ENCODE results near the gene PCBD2. TPM values are rescaled to one million over a fixed set of nuclear protein-coding genes. Genes with fewer than 3 reads are reported as not detected.
"Not testable (repeated sequence)": the region's sequence is repeated elsewhere in the genome, so short reads cannot be mapped to it uniquely, and the experiment has no call there.

PCBD2 gene
- total RNA-seq, result 10 to 100 TPM in 1 of 2 donors, 1 to 10 TPM in 1; 7.8 to 11.2 TPM

GRCh38 chr5:134904610-134905245, at the start of gene PCBD2:
Gene PCBD2 (plus strand): TSS chr5:134905131. CDS start chr5:134905140, 9 bp downstream.
- H3K27ac Mint-ChIP-seq, result peak within 1 kb of the TSS; percentile 99
- ATAC-seq (replicated peaks), result peak; percentile 92
- no peaks in the 10 kb centered on the region for H3K9me3 Mint-ChIP-seq
- H3K4me3 Mint-ChIP-seq, result peak within 1 kb of the TSS; percentile 96
- peaks cover 13% of the 10 kb centered on the region for H3K36me3 Mint-ChIP-seq (ENCODE audit: low read depth)
- no peaks in the 10 kb centered on the region for H3K4me1 Mint-ChIP-seq
- H3K27me3 Mint-ChIP-seq, result no peaks in the 10 kb centered on the region

- H3K36me3 Mint-ChIP-seq (ENCODE audit: low read depth), result peaks cover 93% of the 10 kb centered on the region
- not testable (repeated sequence) for H3K27me3 Mint-ChIP-seq; H3K4me1 Mint-ChIP-seq; H3K9me3 Mint-ChIP-seq; H3K4me3 Mint-ChIP-seq; H3K27ac Mint-ChIP-seq; ATAC-seq (replicated peaks)
Observed at GRCh38 chr5:134856465-134856864, 48.5 kb upstream of the PCBD2 start.

DNA sequence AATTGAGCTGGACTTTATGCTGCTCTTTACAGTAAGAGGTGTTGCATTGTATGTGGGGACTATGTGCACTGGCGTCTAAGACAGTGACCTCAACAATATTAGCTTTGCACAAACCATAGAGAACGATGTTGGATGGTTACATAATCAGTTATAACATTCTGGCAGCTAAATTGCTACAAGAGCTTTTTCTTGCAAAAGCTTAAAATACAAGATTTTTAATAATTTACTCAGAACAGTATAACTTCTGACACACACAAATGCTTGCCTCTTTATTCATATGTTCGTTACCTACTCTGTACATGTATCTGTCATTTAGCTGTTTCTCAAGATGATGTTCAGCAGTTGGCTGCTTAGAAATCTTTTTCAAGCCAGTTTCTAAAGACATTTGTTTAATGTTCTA, 47.5 kb upstream of the PCBD2 start:
- H3K27me3 Mint-ChIP-seq, result no peaks in the 10 kb centered on the region
- peaks cover 6% of the 10 kb centered on the region for H3K4me1 Mint-ChIP-seq
- H3K36me3 Mint-ChIP-seq (ENCODE audit: low read depth), result peaks cover 87% of the 10 kb centered on the region
- H3K27ac Mint-ChIP-seq, result peak overlapping the region; percentile 83
- ATAC-seq (replicated peaks), result no peak
- H3K9me3 Mint-ChIP-seq, result no peaks in the 10 kb centered on the region
- no peak overlapping the region for H3K4me3 Mint-ChIP-seq

DNA sequence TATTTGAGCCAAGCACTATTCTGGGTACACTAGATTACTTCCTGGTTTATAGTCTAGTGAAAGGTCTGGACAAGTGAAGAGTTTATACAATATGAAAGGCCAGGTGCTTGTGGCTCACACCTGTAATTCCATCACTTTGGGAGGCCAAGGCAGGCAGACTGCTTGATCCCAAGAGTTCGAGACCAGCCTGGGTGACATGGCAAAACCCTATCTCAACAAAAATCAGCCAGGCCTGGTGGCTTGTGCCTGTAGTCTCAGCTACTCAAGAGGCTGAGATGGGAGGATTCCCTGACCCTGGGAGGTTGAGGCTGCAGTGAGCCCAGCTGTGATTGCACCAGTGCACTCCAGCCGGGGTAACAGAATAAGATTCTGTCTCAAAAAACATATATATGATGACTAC, 40.2 kb upstream of the PCBD2 start:
- Mint-ChIP-seq H3K27me3 (no peaks in the 10 kb centered on the region), H3K4me3 (no peak overlapping the region), H3K27ac (no peak overlapping the region), H3K36me3 (ENCODE audit: low read depth) (peaks cover 26% of the 10 kb centered on the region), H3K4me1 (no peaks in the 10 kb centered on the region), H3K9me3 (no peaks in the 10 kb centered on the region)
- ATAC-seq (replicated peaks), result no peak

GRCh38 chr5:134873494-134873893, 31.4 kb upstream of the PCBD2 start:
- Mint-ChIP-seq H3K27me3 (no peaks in the 10 kb centered on the region), H3K27ac (peak overlapping the region; percentile 95), H3K9me3 (no peaks in the 10 kb centered on the region), H3K4me1 (peaks cover 23% of the 10 kb centered on the region), H3K4me3 (peak overlapping the region; percentile 99), H3K36me3 (ENCODE audit: low read depth) (peaks cover 11% of the 10 kb centered on the region)
- peak; percentile 16 for ATAC-seq (replicated peaks)

GRCh38 chr5:134873987-134874830, 30.7 kb upstream of the PCBD2 start, which contains the start of gene TXNDC15:
Gene TXNDC15 (plus strand): TSS chr5:134874371. CDS start chr5:134874428, 57 bp downstream.
- peaks cover 12% of the 10 kb centered on the region for H3K36me3 Mint-ChIP-seq (ENCODE audit: low read depth)
- no peaks in the 10 kb centered on the region for H3K27me3 Mint-ChIP-seq
- peak; percentile 89 for ATAC-seq (replicated peaks)
- peaks cover 23% of the 10 kb centered on the region for H3K4me1 Mint-ChIP-seq
- H3K27ac Mint-ChIP-seq, result peak within 1 kb of the TSS; percentile 95
- H3K9me3 Mint-ChIP-seq, result no peaks in the 10 kb centered on the region
- H3K4me3 Mint-ChIP-seq, result peak within 1 kb of the TSS; percentile 99

DNA sequence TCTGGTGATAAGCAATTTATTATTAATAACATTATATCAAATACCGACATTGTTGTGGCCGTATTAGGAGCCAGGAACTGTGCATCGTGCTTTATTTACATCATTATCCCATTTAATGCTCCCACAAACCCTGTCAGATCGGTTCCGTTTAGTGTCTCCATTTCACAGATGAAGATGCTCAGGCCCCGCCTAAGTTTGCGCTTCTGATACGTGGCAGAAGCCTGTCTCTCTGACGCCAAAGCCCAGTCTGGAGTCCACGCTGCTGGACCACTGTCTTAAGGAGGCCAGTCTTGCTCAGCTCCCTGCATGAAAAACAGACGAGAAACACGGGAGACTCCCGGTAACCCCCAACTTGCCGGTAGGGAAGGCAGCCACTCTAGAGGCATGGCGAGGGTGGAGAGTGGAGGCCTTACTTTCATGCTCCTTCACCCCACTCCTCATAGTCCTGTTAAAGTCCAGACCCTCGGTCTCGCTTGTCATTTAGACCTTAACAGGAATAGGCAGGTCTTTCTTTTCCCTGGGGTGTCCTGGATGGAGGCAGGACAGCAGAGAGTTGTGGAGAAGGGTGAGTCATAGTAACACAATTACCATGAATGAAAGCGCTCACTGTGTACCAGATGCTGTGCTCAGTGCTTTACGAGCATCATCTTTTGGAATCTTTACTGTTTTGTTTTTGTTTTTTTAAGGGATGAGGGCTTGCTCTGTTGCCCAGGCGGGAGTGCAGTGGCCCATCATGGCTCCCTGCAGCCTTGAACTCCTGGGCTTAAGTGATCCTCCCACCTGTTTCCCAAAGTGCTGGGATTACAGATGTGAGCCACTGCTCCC, 29.9 kb upstream of the PCBD2 start:
- no peaks in the 10 kb centered on the region for H3K9me3 Mint-ChIP-seq
- peaks cover 25% of the 10 kb centered on the region for H3K4me1 Mint-ChIP-seq
- peak; percentile 68 for ATAC-seq (replicated peaks)

GRCh38 chr5:134877159-134877558, 27.8 kb upstream of the PCBD2 start:
- H3K4me1 Mint-ChIP-seq, result peaks cover 28% of the 10 kb centered on the region
- no peaks in the 10 kb centered on the region for H3K9me3 Mint-ChIP-seq
- H3K27me3 Mint-ChIP-seq, result no peaks in the 10 kb centered on the region
- H3K27ac Mint-ChIP-seq, result peak overlapping the region; percentile 53
- H3K36me3 Mint-ChIP-seq (ENCODE audit: low read depth), result peaks cover 16% of the 10 kb centered on the region
- ATAC-seq (replicated peaks), result no peak
- H3K4me3 Mint-ChIP-seq, result peak overlapping the region; percentile 99

More for the DNA sequence above, 29.9 kb upstream of the PCBD2 start:
- Mint-ChIP-seq H3K4me3 (peak overlapping the region; percentile 99), H3K27me3 (no peaks in the 10 kb centered on the region), H3K27ac (peak overlapping the region; percentile 95), H3K36me3 (ENCODE audit: low read depth) (peaks cover 12% of the 10 kb centered on the region)

- Mint-ChIP-seq H3K9me3 (no peaks in the 10 kb centered on the region), H3K27ac (peak overlapping the region; percentile 56), H3K36me3 (ENCODE audit: low read depth) (peaks cover 16% of the 10 kb centered on the region), H3K27me3 (no peaks in the 10 kb centered on the region), H3K4me1 (peaks cover 25% of the 10 kb centered on the region), H3K4me3 (no peak overlapping the region)
- no peak for ATAC-seq (replicated peaks)
Observed at GRCh38 chr5:134878403-134878802, 26.5 kb upstream of the PCBD2 start.

GRCh38 chr5:134879456-134879855, 25.5 kb upstream of the PCBD2 start:
- H3K9me3 Mint-ChIP-seq, result no peaks in the 10 kb centered on the region
- no peaks in the 10 kb centered on the region for H3K27me3 Mint-ChIP-seq
- ATAC-seq (replicated peaks), result no peak
- peaks cover 22% of the 10 kb centered on the region for H3K4me1 Mint-ChIP-seq
- H3K27ac Mint-ChIP-seq, result peak overlapping the region; percentile 26
- no peak overlapping the region for H3K4me3 Mint-ChIP-seq
- peaks cover 16% of the 10 kb centered on the region for H3K36me3 Mint-ChIP-seq (ENCODE audit: low read depth)

DNA sequence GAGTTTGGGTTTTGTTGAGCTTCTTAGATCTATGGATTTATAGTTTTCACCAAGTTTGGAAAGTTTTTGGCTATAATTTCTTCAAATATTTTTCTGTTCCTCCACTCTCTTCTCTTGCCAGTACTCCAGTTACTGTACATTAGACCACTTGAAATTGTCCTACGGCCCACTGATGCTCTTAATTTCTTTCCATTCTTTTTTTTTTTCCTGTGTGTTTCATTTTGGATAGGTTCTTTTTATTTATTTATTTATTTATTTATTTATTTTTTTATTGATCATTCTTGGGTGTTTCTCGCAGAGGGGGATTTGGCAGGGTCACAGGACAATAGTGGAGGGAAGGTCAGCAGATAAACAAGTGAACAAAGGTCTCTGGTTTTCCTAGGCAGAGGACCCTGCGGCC, 24.0 kb upstream of the PCBD2 start:
- H3K4me3 Mint-ChIP-seq; ATAC-seq (replicated peaks); H3K9me3 Mint-ChIP-seq; H3K27ac Mint-ChIP-seq; H3K27me3 Mint-ChIP-seq: not testable (repeated sequence)
- Mint-ChIP-seq H3K4me1 (peaks cover 22% of the 10 kb centered on the region), H3K36me3 (ENCODE audit: low read depth) (peaks cover 16% of the 10 kb centered on the region)

- H3K36me3 Mint-ChIP-seq (ENCODE audit: low read depth), result peaks cover 11% of the 10 kb centered on the region
- H3K27ac Mint-ChIP-seq; H3K9me3 Mint-ChIP-seq; H3K4me3 Mint-ChIP-seq; ATAC-seq (replicated peaks); H3K27me3 Mint-ChIP-seq: not testable (repeated sequence)
- peaks cover 15% of the 10 kb centered on the region for H3K4me1 Mint-ChIP-seq
Observed at GRCh38 chr5:134881711-134882110, 23.2 kb upstream of the PCBD2 start.

- H3K36me3 Mint-ChIP-seq (ENCODE audit: low read depth), result peaks cover 53% of the 10 kb centered on the region
- no peak overlapping the region for H3K27ac Mint-ChIP-seq
- H3K9me3 Mint-ChIP-seq, result no peaks in the 10 kb centered on the region
- H3K27me3 Mint-ChIP-seq, result no peaks in the 10 kb centered on the region
- no peak for ATAC-seq (replicated peaks)
- peaks cover 12% of the 10 kb centered on the region for H3K4me1 Mint-ChIP-seq
- H3K4me3 Mint-ChIP-seq, result no peak overlapping the region
Observed at GRCh38 chr5:134887593-134888159, 17.3 kb upstream of the PCBD2 start.

GRCh38 chr5:134889335-134889734, 15.6 kb upstream of the PCBD2 start:
- no peak overlapping the region for H3K27ac Mint-ChIP-seq
- H3K9me3 Mint-ChIP-seq, result no peaks in the 10 kb centered on the region
- H3K36me3 Mint-ChIP-seq (ENCODE audit: low read depth), result peaks cover 68% of the 10 kb centered on the region
- H3K4me3 Mint-ChIP-seq, result no peak overlapping the region
- ATAC-seq (replicated peaks), result no peak
- H3K27me3 Mint-ChIP-seq, result no peaks in the 10 kb centered on the region
- peaks cover 13% of the 10 kb centered on the region for H3K4me1 Mint-ChIP-seq
